A375 (cell line): Measurements from ENCODE around the gene TNFSF18. TPM values are rescaled to one million over a fixed set of nuclear protein-coding genes. Genes with fewer than 3 reads are reported as not detected.

Source experiments
- total RNA-seq: library from RNA; depleted of rRNA; stranded (reverse); fragments of >200 nt; shearing (Covaris generic); gene quantifications from 2 replicates; pipeline ENCODE4 v1.2.3, GENCODE V29; 2014; rRNA removed

Gene TNFSF18, protein sequence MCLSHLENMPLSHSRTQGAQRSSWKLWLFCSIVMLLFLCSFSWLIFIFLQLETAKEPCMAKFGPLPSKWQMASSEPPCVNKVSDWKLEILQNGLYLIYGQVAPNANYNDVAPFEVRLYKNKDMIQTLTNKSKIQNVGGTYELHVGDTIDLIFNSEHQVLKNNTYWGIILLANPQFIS
- 0.30 and 0.40 TPM in 2 replicates for total RNA-seq

DNA sequence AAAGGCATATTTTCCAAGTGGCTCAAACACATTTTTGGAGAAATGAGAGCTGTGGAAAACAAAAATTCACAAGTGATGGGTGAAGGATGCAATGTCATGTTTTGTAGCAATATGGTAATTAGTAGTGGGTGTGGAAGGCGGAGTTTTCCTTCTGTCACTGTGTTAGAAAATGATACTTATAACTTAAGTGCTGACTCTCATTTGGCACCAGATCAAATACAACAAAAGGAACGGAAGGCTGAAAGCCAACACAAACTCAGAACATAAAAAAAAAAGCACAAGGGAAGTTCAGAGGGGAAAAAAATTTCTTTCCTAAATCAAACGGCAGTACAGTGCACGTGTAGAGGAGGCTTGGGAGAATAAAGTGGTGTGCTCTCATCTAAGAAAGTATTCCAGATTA, at the start of gene TNFSF18:
TNFSF18 (minus strand) TSS at position 77 of the 400 bp plus-strand sequence; CDS start at position 32, 45 bp downstream.

Other genes starting within 250 kb of the TNFSF18 start
- gene TNFSF4, start 156.4 kb upstream of the TNFSF18 start, total RNA-seq: 0.61 and 0.79 TPM in 2 replicates